A673 (cell line): ENCODE results near the gene CDK14. TPM values are rescaled to one million over a fixed set of nuclear protein-coding genes. Genes with fewer than 3 reads are reported as not detected.

Experiments
- BruUV-seq: library from RNA; stranded (reverse); fragments of 400-500 nt; replicated peaks from 2 replicates; lab custom pipeline; 2021; lab: Mats Ljungman, UMichigan
- CTCF ChIA-PET: fragments of 300-600 bp; sonication (Branson Sonifier 250); formaldehyde crosslinking; loops from one replicate; lab custom pipeline; 2022; ENCODE audit warnings: antibody characterized with exemption; lab: Charles Lee
- POLR2A ChIA-PET: fragments of 300-600 bp; sonication (Branson Sonifier 250); formaldehyde crosslinking; loops from one replicate; lab custom pipeline; 2022; ENCODE audit warnings: antibody characterized with exemption; ENCODE audit not compliant: low non-redundant PET; lab: Charles Lee
- DNase-seq: peaks from one replicate; pipeline ENCODE4 v3.0.0-alpha.2; 2015; ENCODE audit warnings: low spot score
- H3K27ac ChIP-seq: fragments of 200-600 bp; sonication (generic); 2 replicates; pipeline ENCODE4 v1.5.1; 2016; ENCODE audit warnings: mixed run types, low read depth, mild to moderate bottlenecking, mixed read lengths, antibody characterized with exemption, low read length; ENCODE audit not compliant: poor library complexity, severe bottlenecking
- H3K27me3 ChIP-seq: fragments of 200-600 bp; sonication (generic); replicated peaks from 2 replicates; pipeline ENCODE4 v1.6.1; 2017; ENCODE audit warnings: mixed run types, low read depth, mild to moderate bottlenecking, mixed read lengths, antibody characterized with exemption, low read length; ENCODE audit not compliant: insufficient read depth, poor library complexity
- H3K36me3 ChIP-seq: fragments of 200-600 bp; sonication (generic); 2 replicates; pipeline ENCODE4 v1.6.1; 2016; ENCODE audit warnings: mixed run types, mild to moderate bottlenecking, mixed read lengths, antibody characterized with exemption, low read length; ENCODE audit not compliant: insufficient read depth, poor library complexity, severe bottlenecking
- H3K4me1 ChIP-seq: fragments of 200-600 bp; sonication (generic); 2 replicates; pipeline ENCODE4 v1.6.1; 2017; ENCODE audit warnings: mixed run types, mild to moderate bottlenecking, mixed read lengths, antibody characterized with exemption, low read length; ENCODE audit not compliant: insufficient read depth, poor library complexity, severe bottlenecking
- H3K4me3 ChIP-seq: fragments of 200-600 bp; sonication (generic); 2 replicates; pipeline ENCODE4 v1.5.1; 2016; ENCODE audit warnings: low read depth, mixed run types, mild to moderate bottlenecking, mixed read lengths, low read length; ENCODE audit not compliant: poor library complexity, severe bottlenecking
- H3K9me3 ChIP-seq: fragments of 200-600 bp; sonication (generic); 2 replicates; pipeline ENCODE4 v1.6.1; 2016; ENCODE audit warnings: mixed run types, low read depth, mild to moderate bottlenecking, mixed read lengths, antibody characterized with exemption, low read length; ENCODE audit not compliant: poor library complexity, severe bottlenecking
- CTCF ChIP-seq: fragments of 300-800, 200-600 bp; sonication (generic); conservative IDR thresholded peaks from 2 replicates; pipeline ENCODE4 v1.5.1; 2017; ENCODE audit warnings: low read depth, mild to moderate bottlenecking, antibody characterized with exemption, low read length, moderate library complexity, mixed read lengths
- EZH2 ChIP-seq: fragments of 200-600 bp; sonication (generic); IDR thresholded peaks from 2 replicates; pipeline ENCODE4 v1.6.1; 2017; ENCODE audit warnings: borderline replicate concordance, low read depth, mild to moderate bottlenecking, mixed read lengths, antibody characterized with exemption, low read length; ENCODE audit not compliant: poor library complexity, severe bottlenecking
- intact Hi-C: fragments of 100-400 bp; cut with micrococcal nuclease; formaldehyde crosslinking; loops from one replicate; pipeline ENCODE4 v1.10.0; 2022; ENCODE audit not compliant: unreplicated experiment
- total RNA-seq: library from RNA; stranded (reverse); gene quantifications from 2 replicates; pipeline ENCODE4 v1.2.3, GENCODE V29; 2021

The CDK14 gene
- total RNA-seq, 1 experiment from 2014 or later: 128 TPM

- no peak for DNase-seq
- H3K36me3 ChIP-seq: no peaks in the 10 kb centered on the region
- H3K4me1 ChIP-seq: peaks cover 7% of the 10 kb centered on the region
- BruUV-seq: no TSS peak
- H3K27ac ChIP-seq: no peak overlapping the region
- no peaks in the 10 kb centered on the region for H3K9me3 ChIP-seq
- no peak overlapping the region for H3K4me3 ChIP-seq
- no peak for TF ChIP-seq EZH2
- no peak for TF ChIP-seq CTCF
- H3K27me3 ChIP-seq: no peaks in the 10 kb centered on the region
- POLR2A ChIA-PET: interaction anchor here (0.6 kb wide), 1 partner anchor 927 kb away, joined by 3 read pairs; no protein-coding TSS in a partner anchor
- intact Hi-C loops: no loop called here
- CTCF ChIA-PET: no interaction called here
Measured at GRCh38 chr7:90944021-90944420, 347.9 kb downstream of the CDK14 start.

- CTCF ChIA-PET: no interaction called here
- no peak overlapping the region for H3K27ac ChIP-seq
- no peak for TF ChIP-seq CTCF
- TF ChIP-seq EZH2: no peak
- H3K4me3 ChIP-seq: no peak overlapping the region
- H3K4me1 ChIP-seq: peaks cover 7% of the 10 kb centered on the region
- H3K36me3 ChIP-seq: no peaks in the 10 kb centered on the region
- POLR2A ChIA-PET: no interaction called here
- no peaks in the 10 kb centered on the region for H3K9me3 ChIP-seq
- no TSS peak for BruUV-seq
- intact Hi-C loops: no loop called here
- no peak for DNase-seq
- H3K27me3 ChIP-seq: no peaks in the 10 kb centered on the region
Measured at GRCh38 chr7:90945104-90945787, 349.1 kb downstream of the CDK14 start.

GRCh38 chr7:90946730-90947501 is 350.8 kb downstream of the CDK14 start:
- TF ChIP-seq EZH2 (no peak), CTCF (no peak)
- Histone ChIP-seq H3K27ac (peak overlapping the region; percentile 8), H3K27me3 (no peaks in the 10 kb centered on the region), H3K9me3 (no peaks in the 10 kb centered on the region), H3K36me3 (no peaks in the 10 kb centered on the region), H3K4me3 (no peak overlapping the region), H3K4me1 (peaks cover 18% of the 10 kb centered on the region)
- intact Hi-C loops: no loop called here
- no TSS peak for BruUV-seq
- ChIA-PET CTCF (no interaction called here), POLR2A (no interaction called here)
- DNase-seq: no peak
